Mesendoderm (in vitro differentiated cells): Measurements from ENCODE around the gene NLRP9. TPM values are rescaled to one million over a fixed set of nuclear protein-coding genes. Genes with fewer than 3 reads are reported as not detected.
"Not testable (repeated sequence)": the region's sequence is repeated elsewhere in the genome, so short reads cannot be mapped to it uniquely, and the experiment has no call there.

Experiments
- DNase-seq: peaks from one replicate; pipeline ENCODE4 v3.0.0; 2013
- H2AK5ac ChIP-seq: 2 replicates; pipeline ENCODE4 v1.6.1; 2013; ENCODE audit warnings: low read length, inconsistent platforms
- H2BK120ac ChIP-seq: 2 replicates; pipeline ENCODE4 v1.6.1; 2013; ENCODE audit warnings: low read depth, mild to moderate bottlenecking, low read length, moderate library complexity, mixed read lengths
- H2BK15ac ChIP-seq: replicated peaks from 2 replicates; pipeline ENCODE4 v1.6.1; 2013; ENCODE audit warnings: low read depth, mild to moderate bottlenecking, moderate library complexity
- H2BK5ac ChIP-seq: 2 replicates; pipeline ENCODE4 v1.6.1; 2013; ENCODE audit warnings: low read length, inconsistent platforms
- H3K18ac ChIP-seq: 2 replicates; pipeline ENCODE4 v1.6.1; 2013; ENCODE audit warnings: mild to moderate bottlenecking, low read length, mixed read lengths
- H3K23ac ChIP-seq: one replicate; pipeline ENCODE4 v1.6.1; 2013; ENCODE audit warnings: low read length
- H3K27ac ChIP-seq: 2 replicates; pipeline ENCODE4 v1.5.1; 2013; ENCODE audit warnings: low read depth, mild to moderate bottlenecking, inconsistent platforms, low read length, moderate library complexity
- H3K27me3 ChIP-seq: 2 replicates; pipeline ENCODE4 v1.6.1; 2013; ENCODE audit warnings: low read length, control low read depth, mild to moderate bottlenecking, inconsistent platforms; ENCODE audit not compliant: insufficient read depth, poor library complexity
- H3K36me3 ChIP-seq: 2 replicates; pipeline ENCODE4 v1.6.1; 2013; ENCODE audit warnings: low read length, inconsistent platforms; ENCODE audit not compliant: control insufficient read depth, insufficient read depth
- H3K4ac ChIP-seq: one replicate; pipeline ENCODE4 v1.6.1; 2013; ENCODE audit warnings: low read depth, mild to moderate bottlenecking, low read length, moderate library complexity
- H3K4me1 ChIP-seq: 2 replicates; pipeline ENCODE4 v1.6.1; 2013; ENCODE audit warnings: low read depth, low read length, inconsistent platforms; ENCODE audit not compliant: control insufficient read depth
- H3K4me2 ChIP-seq: 2 replicates; pipeline ENCODE4 v1.6.1; 2013; ENCODE audit warnings: low read length
- H3K4me3 ChIP-seq: 2 replicates; pipeline ENCODE4 v1.5.1; 2013; ENCODE audit warnings: mild to moderate bottlenecking, low read length
- H3K56ac ChIP-seq: one replicate; pipeline ENCODE4 v1.6.1; 2013; ENCODE audit warnings: low read length
- H3K79me1 ChIP-seq: 2 replicates; pipeline ENCODE4 v1.6.1; 2013; ENCODE audit warnings: low read length, inconsistent platforms
- H3K79me2 ChIP-seq: 2 replicates; pipeline ENCODE4 v1.6.1; 2013; ENCODE audit warnings: mild to moderate bottlenecking, low read length; ENCODE audit not compliant: control insufficient read depth, insufficient read depth
- H3K9ac ChIP-seq: 2 replicates; pipeline ENCODE4 v1.6.1; 2013; ENCODE audit warnings: low read length, inconsistent platforms
- H4K5ac ChIP-seq: one replicate; pipeline ENCODE4 v1.6.1; 2013; ENCODE audit warnings: low read length
- H4K8ac ChIP-seq: one replicate; pipeline ENCODE4 v1.6.1; 2013; ENCODE audit warnings: low read depth, mild to moderate bottlenecking, control low read depth, low read length, moderate library complexity
- WGBS: extraction: QIAGEN DNeasy Blood & Tissue Kit; methylation state at CpG from one replicate; pipeline ENCODE4 v1.1.7; 2013; ENCODE audit warnings: low lambda C conversion rate, missing lambda C conversion rate; ENCODE audit not compliant: insufficient coverage; ENCODE audit errors: extremely low coverage; 5-methylcytosine and 5-hydroxymethylcytosine counted together
- polyA plus RNA-seq, 2 experiments: library from polyadenylated mRNA; stranded (reverse); fragments of 200-250 nt; gene quantifications; one replicate each; pipeline ENCODE4 v1.2.3, GENCODE V29; 2013

NLRP9 gene
- polyA plus RNA-seq (2013, experiment 1 of 2), result not detected
- not detected for polyA plus RNA-seq (2013, experiment 2 of 2)

- no CpG with 5 or more reads among the region's 3 CpGs for WGBS
- no peak within 1 kb of the TSS for H4K5ac ChIP-seq
- no peak within 1 kb of the TSS for H3K27ac ChIP-seq
- no peak within 1 kb of the TSS for H3K4me2 ChIP-seq
- no peak for DNase-seq
- no peak within 1 kb of the TSS for H3K4ac ChIP-seq
- H3K36me3 ChIP-seq, result no peaks in the 10 kb centered on the region
- H2BK15ac ChIP-seq, result no peak within 1 kb of the TSS
- no peak within 1 kb of the TSS for H2BK5ac ChIP-seq
- no peak within 1 kb of the TSS for H3K18ac ChIP-seq
- H2BK120ac ChIP-seq, result no peak within 1 kb of the TSS
- no peak within 1 kb of the TSS for H3K23ac ChIP-seq
- H4K8ac ChIP-seq, result no peak within 1 kb of the TSS
- no peak within 1 kb of the TSS for H2AK5ac ChIP-seq
- H3K27me3 ChIP-seq, result no peaks in the 10 kb centered on the region
- H3K79me2 ChIP-seq, result no peaks in the 10 kb centered on the region
- no peak within 1 kb of the TSS for H3K56ac ChIP-seq
- H3K79me1 ChIP-seq, result no peaks in the 10 kb centered on the region
- H3K9ac ChIP-seq, result no peak within 1 kb of the TSS
- H3K4me1 ChIP-seq, result no peaks in the 10 kb centered on the region
- H3K4me3 ChIP-seq, result no peak within 1 kb of the TSS
Measured at GRCh38 chr19:55738302-55738701, at the start of gene NLRP9. TSS of gene NLRP9 (minus strand) at chr19:55738402. CDS start at chr19:55738374, 28 bp downstream.

- Histone ChIP-seq H3K4me1 (no peaks in the 10 kb centered on the region), H4K5ac (no peak overlapping the region)
- DNase-seq, result no peak
Measured at GRCh38 chr19:55781112-55781511, 42.9 kb upstream of the NLRP9 start.

DNA sequence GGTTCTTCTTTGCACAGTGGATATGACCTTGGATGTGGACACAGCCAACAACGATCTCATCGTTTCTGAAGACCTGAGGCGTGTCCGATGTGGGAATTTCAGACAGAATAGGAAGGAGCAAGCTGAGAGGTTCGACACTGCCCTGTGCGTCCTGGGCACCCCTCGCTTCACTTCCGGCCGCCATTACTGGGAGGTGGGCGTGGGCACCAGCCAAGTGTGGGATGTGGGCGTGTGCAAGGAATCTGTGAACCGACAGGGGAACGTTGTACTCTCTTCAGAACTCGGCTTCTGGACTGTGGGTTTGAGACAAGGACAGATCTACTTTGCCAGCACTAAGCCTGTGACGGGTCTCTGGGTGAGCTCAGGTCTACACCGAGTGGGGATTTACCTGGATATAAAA lies 40.1 kb upstream of the NLRP9 start:
- Histone ChIP-seq H3K79me1 (no peaks in the 10 kb centered on the region), H3K4me1 (no peaks in the 10 kb centered on the region), H3K4me3 (no peak overlapping the region), H4K5ac (no peak overlapping the region), H3K79me2 (no peaks in the 10 kb centered on the region), H3K4ac (no peak overlapping the region), H2BK120ac (no peak overlapping the region), H3K36me3 (no peaks in the 10 kb centered on the region), H4K8ac (no peak overlapping the region), H3K27me3 (no peaks in the 10 kb centered on the region), H3K18ac (no peak overlapping the region), H2BK5ac (no peak overlapping the region), H2BK15ac (no peak overlapping the region), H3K9ac (no peak overlapping the region), H3K23ac (no peak overlapping the region), H3K56ac (no peak overlapping the region), H2AK5ac (no peak overlapping the region), H3K27ac (no peak overlapping the region), H3K4me2 (no peak overlapping the region)
- WGBS, result no CpG with 5 or more reads among the region's 16 CpGs
- DNase-seq, result no peak

More at GRCh38 chr19:55781112-55781511, 42.9 kb upstream of the NLRP9 start:
- H2AK5ac ChIP-seq, result no peak overlapping the region
- WGBS, result no CpG with 5 or more reads among the region's 5 CpGs
- no peak overlapping the region for H3K56ac ChIP-seq
- no peaks in the 10 kb centered on the region for H3K79me1 ChIP-seq
- no peak overlapping the region for H3K9ac ChIP-seq
- H3K4me2 ChIP-seq, result no peak overlapping the region
- H3K79me2 ChIP-seq, result no peaks in the 10 kb centered on the region
- H3K4me3 ChIP-seq, result no peak overlapping the region
- H3K4ac ChIP-seq, result no peak overlapping the region
- H2BK5ac ChIP-seq, result no peak overlapping the region
- no peaks in the 10 kb centered on the region for H3K27me3 ChIP-seq
- H3K18ac ChIP-seq, result no peak overlapping the region
- H3K27ac ChIP-seq, result no peak overlapping the region
- H3K23ac ChIP-seq, result no peak overlapping the region
- no peak overlapping the region for H2BK15ac ChIP-seq
- H3K36me3 ChIP-seq, result no peaks in the 10 kb centered on the region
- no peak overlapping the region for H4K8ac ChIP-seq
- no peak overlapping the region for H2BK120ac ChIP-seq

DNA sequence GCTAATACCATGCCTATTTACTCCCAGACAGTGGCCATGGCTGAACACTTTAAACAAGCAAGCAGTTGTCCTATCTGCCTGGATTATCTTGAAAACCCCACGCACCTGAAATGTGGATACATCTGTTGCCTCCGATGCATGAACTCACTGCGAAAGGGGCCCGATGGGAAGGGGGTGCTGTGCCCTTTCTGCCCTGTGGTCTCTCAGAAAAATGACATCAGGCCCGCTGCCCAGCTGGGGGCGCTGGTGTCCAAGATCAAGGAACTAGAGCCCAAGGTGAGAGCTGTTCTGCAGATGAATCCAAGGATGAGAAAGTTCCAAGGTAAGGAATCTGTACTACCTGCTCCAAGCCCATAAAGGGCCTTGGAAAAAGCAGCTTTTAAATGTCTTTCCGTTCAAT lies 39.3 kb upstream of the NLRP9 start:
- H3K23ac ChIP-seq, result no peak overlapping the region
- H2AK5ac ChIP-seq, result no peak overlapping the region
- no CpG with 5 or more reads among the region's 7 CpGs for WGBS

DNA sequence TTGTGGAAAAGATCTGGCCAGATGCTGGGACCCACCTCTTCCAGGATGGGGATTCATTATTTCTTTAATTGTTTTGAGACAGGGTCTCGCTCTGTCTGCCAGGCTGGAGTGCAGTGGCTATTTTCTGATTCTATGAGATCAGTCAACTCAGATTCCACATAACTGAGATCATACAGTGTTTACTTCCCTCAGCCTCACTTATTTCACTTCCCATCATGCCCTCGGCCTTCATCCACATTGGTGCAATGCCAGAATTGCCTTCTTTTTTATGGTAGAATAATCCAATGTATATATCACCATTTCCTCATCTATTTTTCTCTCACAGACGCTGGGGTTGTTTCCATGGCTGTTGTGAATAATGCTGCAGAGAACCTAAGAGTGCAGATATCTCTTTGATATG lies 31.4 kb upstream of the NLRP9 start:
- H3K4me1 ChIP-seq, H2BK120ac ChIP-seq, H4K5ac ChIP-seq, H3K18ac ChIP-seq, H3K4me2 ChIP-seq, H3K23ac ChIP-seq, H2AK5ac ChIP-seq, DNase-seq, H3K9ac ChIP-seq, H2BK15ac ChIP-seq, H3K27me3 ChIP-seq, H4K8ac ChIP-seq, H3K27ac ChIP-seq, H3K79me1 ChIP-seq, H3K79me2 ChIP-seq, H2BK5ac ChIP-seq, H3K4me3 ChIP-seq, H3K56ac ChIP-seq, H3K36me3 ChIP-seq, H3K4ac ChIP-seq: not testable (repeated sequence)
- no CpG with 5 or more reads among the region's 3 CpGs for WGBS

More for the DNA sequence above, 39.3 kb upstream of the NLRP9 start:
- no peak overlapping the region for H3K4ac ChIP-seq
- DNase-seq, result no peak
- no peaks in the 10 kb centered on the region for H3K36me3 ChIP-seq
- H4K8ac ChIP-seq, result no peak overlapping the region
- H3K18ac ChIP-seq, result no peak overlapping the region
- H2BK120ac ChIP-seq, result no peak overlapping the region
- H3K79me1 ChIP-seq, result no peaks in the 10 kb centered on the region
- no peak overlapping the region for H3K56ac ChIP-seq
- no peak overlapping the region for H4K5ac ChIP-seq
- H3K4me3 ChIP-seq, result no peak overlapping the region
- H3K4me2 ChIP-seq, result no peak overlapping the region
- no peaks in the 10 kb centered on the region for H3K79me2 ChIP-seq
- H2BK5ac ChIP-seq, result no peak overlapping the region
- no peaks in the 10 kb centered on the region for H3K27me3 ChIP-seq
- no peak overlapping the region for H2BK15ac ChIP-seq
- no peak overlapping the region for H3K27ac ChIP-seq
- no peaks in the 10 kb centered on the region for H3K4me1 ChIP-seq
- no peak overlapping the region for H3K9ac ChIP-seq

DNA sequence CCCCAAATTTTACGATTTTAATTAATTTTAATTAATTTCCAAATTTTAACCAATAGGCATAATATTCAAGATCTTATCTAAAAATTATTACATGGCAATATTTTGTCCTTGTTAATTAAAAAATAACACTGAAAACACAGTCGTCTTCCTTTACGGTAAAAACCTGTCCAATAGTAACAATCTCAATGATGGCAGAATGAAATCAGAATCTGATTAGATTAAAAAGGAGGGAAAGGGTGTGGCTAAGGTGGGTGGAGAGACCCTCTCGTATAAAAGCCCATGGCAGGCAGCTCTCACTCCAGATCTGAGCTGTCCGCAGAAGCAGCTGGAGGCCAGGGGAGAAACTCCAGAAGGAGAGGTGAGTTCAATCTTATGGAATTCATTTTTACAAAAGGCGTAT lies 30.6 kb upstream of the NLRP9 start, which contains the start of gene RFPL4AL1:
TSS of gene RFPL4AL1 (plus strand) at position 301 of the 400 bp plus-strand sequence. CDS start 2,687 bp downstream, outside the sequence.
- H4K8ac ChIP-seq, H2BK5ac ChIP-seq, H3K9ac ChIP-seq, H3K4ac ChIP-seq, H3K56ac ChIP-seq, H2AK5ac ChIP-seq, DNase-seq, H3K27ac ChIP-seq, H3K18ac ChIP-seq, H3K4me1 ChIP-seq, H3K4me3 ChIP-seq, H3K23ac ChIP-seq, H3K27me3 ChIP-seq, H2BK15ac ChIP-seq, H4K5ac ChIP-seq, H3K36me3 ChIP-seq, H3K4me2 ChIP-seq, H3K79me2 ChIP-seq, H3K79me1 ChIP-seq, H2BK120ac ChIP-seq: not testable (repeated sequence)
- WGBS, result no CpG with 5 or more reads among the region's 6 CpGs
